Panc1 (cell line): ENCODE results near the gene KPNA5.

ENCODE experiments used
- TF ChIP-seq, protein P1 (sequence below): fragments of 450-650 bp; IDR thresholded peaks from 2 replicates; pipeline ENCODE4 v1.5.1; 2017; ENCODE audit warnings: mild to moderate bottlenecking
- TF ChIP-seq, protein P2 (sequence below), 2 experiments: IDR thresholded peaks; 2 replicates each; pipeline ENCODE4 v1.6.1; 2011 to 2012; ENCODE audit warnings: low read depth in 2 of 2, control low read depth in 1 of 2, low read length in 1 of 2, mild to moderate bottlenecking in 1 of 2, moderate library complexity in 1 of 2; ENCODE audit not compliant: insufficient read depth in 1 of 2

DNA sequence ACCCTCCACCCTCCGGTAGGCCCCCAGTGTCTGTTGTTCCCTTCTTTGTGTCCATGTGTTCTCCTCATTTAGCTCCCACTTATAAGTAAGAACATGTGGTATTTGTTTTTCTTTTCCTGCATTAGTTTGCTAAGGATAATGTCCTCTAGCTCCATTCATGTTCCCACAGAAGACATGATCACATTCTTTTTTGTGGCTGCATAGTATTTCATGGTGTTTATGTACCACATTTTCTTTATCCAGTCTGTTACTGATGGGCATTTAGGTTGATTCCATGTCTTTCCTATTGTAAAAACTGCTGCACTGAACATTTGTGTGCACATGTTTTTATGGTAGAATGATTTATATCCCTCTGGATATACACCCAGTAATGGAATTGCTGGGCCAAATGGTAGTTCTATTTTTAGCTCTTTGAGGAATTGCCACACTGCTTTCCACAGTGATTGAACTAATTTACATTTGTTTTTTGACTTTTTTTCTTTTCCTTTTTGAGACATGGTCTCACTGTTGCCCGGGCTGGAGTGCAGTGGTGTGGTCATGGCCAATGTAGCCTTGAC is 4.5 kb downstream of the KPNA5 start:
- TF ChIP-seq, protein P1, sequence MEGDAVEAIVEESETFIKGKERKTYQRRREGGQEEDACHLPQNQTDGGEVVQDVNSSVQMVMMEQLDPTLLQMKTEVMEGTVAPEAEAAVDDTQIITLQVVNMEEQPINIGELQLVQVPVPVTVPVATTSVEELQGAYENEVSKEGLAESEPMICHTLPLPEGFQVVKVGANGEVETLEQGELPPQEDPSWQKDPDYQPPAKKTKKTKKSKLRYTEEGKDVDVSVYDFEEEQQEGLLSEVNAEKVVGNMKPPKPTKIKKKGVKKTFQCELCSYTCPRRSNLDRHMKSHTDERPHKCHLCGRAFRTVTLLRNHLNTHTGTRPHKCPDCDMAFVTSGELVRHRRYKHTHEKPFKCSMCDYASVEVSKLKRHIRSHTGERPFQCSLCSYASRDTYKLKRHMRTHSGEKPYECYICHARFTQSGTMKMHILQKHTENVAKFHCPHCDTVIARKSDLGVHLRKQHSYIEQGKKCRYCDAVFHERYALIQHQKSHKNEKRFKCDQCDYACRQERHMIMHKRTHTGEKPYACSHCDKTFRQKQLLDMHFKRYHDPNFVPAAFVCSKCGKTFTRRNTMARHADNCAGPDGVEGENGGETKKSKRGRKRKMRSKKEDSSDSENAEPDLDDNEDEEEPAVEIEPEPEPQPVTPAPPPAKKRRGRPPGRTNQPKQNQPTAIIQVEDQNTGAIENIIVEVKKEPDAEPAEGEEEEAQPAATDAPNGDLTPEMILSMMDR, result no peak
- TF ChIP-seq, protein P2, sequence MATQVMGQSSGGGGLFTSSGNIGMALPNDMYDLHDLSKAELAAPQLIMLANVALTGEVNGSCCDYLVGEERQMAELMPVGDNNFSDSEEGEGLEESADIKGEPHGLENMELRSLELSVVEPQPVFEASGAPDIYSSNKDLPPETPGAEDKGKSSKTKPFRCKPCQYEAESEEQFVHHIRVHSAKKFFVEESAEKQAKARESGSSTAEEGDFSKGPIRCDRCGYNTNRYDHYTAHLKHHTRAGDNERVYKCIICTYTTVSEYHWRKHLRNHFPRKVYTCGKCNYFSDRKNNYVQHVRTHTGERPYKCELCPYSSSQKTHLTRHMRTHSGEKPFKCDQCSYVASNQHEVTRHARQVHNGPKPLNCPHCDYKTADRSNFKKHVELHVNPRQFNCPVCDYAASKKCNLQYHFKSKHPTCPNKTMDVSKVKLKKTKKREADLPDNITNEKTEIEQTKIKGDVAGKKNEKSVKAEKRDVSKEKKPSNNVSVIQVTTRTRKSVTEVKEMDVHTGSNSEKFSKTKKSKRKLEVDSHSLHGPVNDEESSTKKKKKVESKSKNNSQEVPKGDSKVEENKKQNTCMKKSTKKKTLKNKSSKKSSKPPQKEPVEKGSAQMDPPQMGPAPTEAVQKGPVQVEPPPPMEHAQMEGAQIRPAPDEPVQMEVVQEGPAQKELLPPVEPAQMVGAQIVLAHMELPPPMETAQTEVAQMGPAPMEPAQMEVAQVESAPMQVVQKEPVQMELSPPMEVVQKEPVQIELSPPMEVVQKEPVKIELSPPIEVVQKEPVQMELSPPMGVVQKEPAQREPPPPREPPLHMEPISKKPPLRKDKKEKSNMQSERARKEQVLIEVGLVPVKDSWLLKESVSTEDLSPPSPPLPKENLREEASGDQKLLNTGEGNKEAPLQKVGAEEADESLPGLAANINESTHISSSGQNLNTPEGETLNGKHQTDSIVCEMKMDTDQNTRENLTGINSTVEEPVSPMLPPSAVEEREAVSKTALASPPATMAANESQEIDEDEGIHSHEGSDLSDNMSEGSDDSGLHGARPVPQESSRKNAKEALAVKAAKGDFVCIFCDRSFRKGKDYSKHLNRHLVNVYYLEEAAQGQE (IDR thresholded peaks at IDR 0.05; ENCODE audit: insufficient read depth in 1 of 2, low read depth in 2 of 2, low read length in 1 of 2), result no peak
